HG02852 (cell line): ENCODE results near the gene GMPPB.
"Not testable (repeated sequence)": the region's sequence is repeated elsewhere in the genome, so short reads cannot be mapped to it uniquely, and the experiment has no call there.

Experiments used
- ATAC-seq: cut with Tn5 transposase; IDR thresholded peaks from one replicate; pipeline ENCODE4 v1.9.1; 2021; ENCODE audit warnings: mild to moderate bottlenecking, moderate library complexity; ENCODE audit not compliant: unreplicated experiment

GMPPB gene

GRCh38 chr3:49714728-49715550, 8.8 kb downstream of the GMPPB start:
- no peak for ATAC-seq

GRCh38 chr3:49713336-49714105, 10.2 kb downstream of the GMPPB start:
- ATAC-seq = no peak

- ATAC-seq = no peak
These were observed 11.0 kb downstream of the GMPPB start for GRCh38 chr3:49712631-49713317.

- no peak for ATAC-seq
These were observed 11.6 kb downstream of the GMPPB start for GRCh38 chr3:49712166-49712565.

GRCh38 chr3:49711489-49711888, 12.3 kb downstream of the GMPPB start:
- no peak for ATAC-seq

- ATAC-seq = no peak
These were observed 13.9 kb downstream of the GMPPB start for GRCh38 chr3:49709852-49710251.

GRCh38 chr3:49707113-49707480, 16.7 kb downstream of the GMPPB start:
- ATAC-seq = no peak

- ATAC-seq = no peak
These were observed 17.2 kb downstream of the GMPPB start for GRCh38 chr3:49706456-49707112.

GRCh38 chr3:49705390-49705960, 18.3 kb downstream of the GMPPB start:
- ATAC-seq = no peak

- no peak for ATAC-seq
These were observed 19.1 kb downstream of the GMPPB start for GRCh38 chr3:49704629-49705028.

- no peak for ATAC-seq
These were observed 19.8 kb downstream of the GMPPB start for GRCh38 chr3:49703956-49704355.

GRCh38 chr3:49703443-49703927, 20.3 kb downstream of the GMPPB start:
- ATAC-seq = no peak

GRCh38 chr3:49702672-49703071, 21.1 kb downstream of the GMPPB start:
- ATAC-seq = no peak

- no peak for ATAC-seq
These were observed 22.2 kb downstream of the GMPPB start for GRCh38 chr3:49701388-49702077.

GRCh38 chr3:49700453-49701128, 23.2 kb downstream of the GMPPB start:
- ATAC-seq = no peak

- ATAC-seq = no peak
These were observed 23.7 kb downstream of the GMPPB start for GRCh38 chr3:49700014-49700413.

- ATAC-seq = no peak
These were observed 24.3 kb downstream of the GMPPB start for GRCh38 chr3:49699281-49699979.

- ATAC-seq = not testable (repeated sequence)
These were observed 28.3 kb downstream of the GMPPB start for GRCh38 chr3:49695350-49696015.
